Spleen (tissue), 11 donors: ENCODE measurements around the gene MED19. TPM values are rescaled to one million over a fixed set of nuclear protein-coding genes. Genes with fewer than 3 reads are reported as not detected.

Experiments used
- DNase-seq: peaks from one replicate; pipeline ENCODE4 v3.0.0-alpha.2; 2020
- H3K27ac ChIP-seq, 8 donors: fragments of 200-600 bp; sonication (generic) in 7 of 8; 1 replicate in 4 of 8; 2 replicates in 4 of 8; pipeline versions ENCODE4 v1.5.0 to v1.8.0; 2016 to 2021; ENCODE audit warnings: inconsistent platforms in 4 of 8, mild to moderate bottlenecking in 4 of 8, moderate library complexity in 1 of 8
- H3K27me3 ChIP-seq, 7 donors: fragments of 200-600 bp; sonication (generic) in 6 of 7; replicated peaks in 1 of 7; 1 replicate in 4 of 7; 2 replicates in 3 of 7; pipeline versions ENCODE4 v1.5.0 to v1.8.0; 2016 to 2021; ENCODE audit warnings: inconsistent platforms in 3 of 7, mild to moderate bottlenecking in 1 of 7
- H3K36me3 ChIP-seq, 6 donors: fragments of 200-600 bp; sonication (generic) in 5 of 6; 1 replicate in 4 of 6; 2 replicates in 2 of 6; pipeline versions ENCODE4 v1.5.0 to v1.8.0; 2016 to 2021; ENCODE audit warnings: inconsistent platforms in 2 of 6
- H3K4me1 ChIP-seq, 6 donors: fragments of 200-600 bp; sonication (generic) in 5 of 6; 1 replicate in 3 of 6; 2 replicates in 3 of 6; pipeline versions ENCODE4 v1.5.0 to v1.8.0; 2016 to 2021; ENCODE audit warnings: inconsistent platforms in 3 of 6
- H3K4me3 ChIP-seq, 8 donors: fragments of 200-600 bp; sonication (generic) in 7 of 8; 1 replicate in 4 of 8; 2 replicates in 4 of 8; pipeline versions ENCODE4 v1.5.0 to v1.8.0; 2016 to 2021; ENCODE audit warnings: inconsistent platforms in 4 of 8, mild to moderate bottlenecking in 4 of 8, moderate library complexity in 2 of 8
- H3K9me3 ChIP-seq, 8 donors: fragments of 200-600 bp; sonication (generic) in 7 of 8; 1 replicate in 4 of 8; 2 replicates in 4 of 8; pipeline versions ENCODE4 v1.5.0 to v1.8.0; 2016 to 2021; ENCODE audit warnings: inconsistent platforms in 4 of 8
- POLR2A ChIP-seq, 3 donors: fragments of 450-650 bp; IDR thresholded peaks; one replicate each; pipeline ENCODE4 v1.5.1; 2017; ENCODE audit warnings: antibody characterized with exemption in 3 of 3, mild to moderate bottlenecking in 1 of 3
- POLR2AphosphoS5 ChIP-seq, 3 donors: sonication (generic); formaldehyde crosslinking; IDR thresholded peaks; one replicate each; pipeline ENCODE4 v1.5.1; 2017; ENCODE audit warnings: antibody characterized with exemption in 3 of 3
- WGBS, 5 donors: extraction: QIAGEN DNeasy Blood & Tissue Kit in 3 of 5; methylation state at CpG; one replicate each; pipeline versions ENCODE4 v1.1.5 to v1.1.7; 2013 to 2018; 5-methylcytosine and 5-hydroxymethylcytosine counted together
- intact Hi-C: fragments of 100-400 bp; cut with DNase I; formaldehyde crosslinking; loops from one replicate; pipeline ENCODE4 v1.15.0; 2023; ENCODE audit warnings: low total_unique reads
- polyA plus RNA-seq, 3 donors: library from polyadenylated mRNA; stranded (reverse); fragments of 200-250 nt; gene quantifications; one replicate each; pipeline ENCODE4 v1.2.1, GENCODE V29; 2013
- total RNA-seq, 7 donors: library from RNA; depleted of rRNA in 3 of 7; stranded (reverse); fragments of >200 nt in 3 of 7; fragmentation: NEBNext Ultra II Directional in 4 of 7; extraction: Animal tissue kit (Norgen Biotek cat#: 25700) in 4 of 7; gene quantifications; one replicate each; pipeline versions ENCODE4 v1.1.0 to v1.2.1, GENCODE V29; 2016 to 2021
- TF ChIP-seq, protein P1 (sequence below), 11 experiments: fragments of 200-600 bp in 7 of 11; fragments of 450-650 bp in 4 of 11; sonication (generic) in 4 of 11; IDR thresholded peaks in 8 of 11; conservative IDR thresholded peaks in 3 of 11; 1 replicate in 7 of 11; 2 replicates in 4 of 11; pipeline versions ENCODE4 v1.4.0 to v1.8.0; 2016 to 2021; ENCODE audit warnings: antibody characterized with exemption in 11 of 11, inconsistent platforms in 4 of 11, mild to moderate bottlenecking in 1 of 11
- donor health status: healthy with polysubstance abuse.
- donor health status: DM: no; HTN: no; CAD: no; lungs with moderate emphysema.
- donor health status: DM: no; HTN: no; CAD: no.
- donor health status: Bipolar disorder and iron deficiency.
- donor health status: healthy.
- donor health status: DM: no; HTN: no; CAD: no.
- donor health status: DM: yes; HTN: yes; CAD: no.

The MED19 gene
- total and polyA plus RNA-seq, 10 donors: 8.3 to 14.7 (median 11.0) TPM

DNA sequence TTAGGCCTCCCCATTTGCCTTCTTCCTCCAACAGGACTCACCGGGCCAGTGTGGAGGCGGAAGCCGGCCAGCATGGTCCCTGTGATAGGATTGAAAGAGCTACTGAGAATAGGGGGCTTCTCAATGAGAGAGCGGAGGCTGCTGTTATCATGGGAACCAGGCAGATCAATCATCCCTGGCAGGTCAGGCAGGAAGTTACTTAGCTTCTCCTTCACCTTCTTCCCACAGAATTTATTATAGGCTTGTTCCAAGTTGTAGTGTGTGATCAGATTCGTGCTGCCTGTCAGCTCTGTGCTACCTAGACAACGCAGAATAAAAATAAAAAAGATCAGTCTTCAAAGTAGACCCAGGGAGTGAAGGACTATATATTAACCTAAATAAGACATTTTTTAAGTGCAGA lies 7.1 kb downstream of the MED19 start:
- no peaks in the 10 kb centered on the region for H3K27me3 ChIP-seq
- 88 to 95% (median 91%) methylated on average over 6 of the region's 6 CpGs for WGBS, 5 donors
- H3K4me1 ChIP-seq: peaks cover 0 to 21% (median 6%) of the 10 kb centered on the region in 6 donors
- H3K4me3 ChIP-seq: no peak overlapping the region
- peaks cover 0 to 83% (median 45%) of the 10 kb centered on the region in 6 donors for H3K36me3 ChIP-seq
- no peak overlapping the region for H3K27ac ChIP-seq
- no peak for DNase-seq
- TF ChIP-seq POLR2AphosphoS5 (IDR thresholded peaks at IDR 0.05) (no peak), POLR2A (IDR thresholded peaks at IDR 0.05) (no peak)
- TF ChIP-seq, protein P1, sequence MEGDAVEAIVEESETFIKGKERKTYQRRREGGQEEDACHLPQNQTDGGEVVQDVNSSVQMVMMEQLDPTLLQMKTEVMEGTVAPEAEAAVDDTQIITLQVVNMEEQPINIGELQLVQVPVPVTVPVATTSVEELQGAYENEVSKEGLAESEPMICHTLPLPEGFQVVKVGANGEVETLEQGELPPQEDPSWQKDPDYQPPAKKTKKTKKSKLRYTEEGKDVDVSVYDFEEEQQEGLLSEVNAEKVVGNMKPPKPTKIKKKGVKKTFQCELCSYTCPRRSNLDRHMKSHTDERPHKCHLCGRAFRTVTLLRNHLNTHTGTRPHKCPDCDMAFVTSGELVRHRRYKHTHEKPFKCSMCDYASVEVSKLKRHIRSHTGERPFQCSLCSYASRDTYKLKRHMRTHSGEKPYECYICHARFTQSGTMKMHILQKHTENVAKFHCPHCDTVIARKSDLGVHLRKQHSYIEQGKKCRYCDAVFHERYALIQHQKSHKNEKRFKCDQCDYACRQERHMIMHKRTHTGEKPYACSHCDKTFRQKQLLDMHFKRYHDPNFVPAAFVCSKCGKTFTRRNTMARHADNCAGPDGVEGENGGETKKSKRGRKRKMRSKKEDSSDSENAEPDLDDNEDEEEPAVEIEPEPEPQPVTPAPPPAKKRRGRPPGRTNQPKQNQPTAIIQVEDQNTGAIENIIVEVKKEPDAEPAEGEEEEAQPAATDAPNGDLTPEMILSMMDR (IDR thresholded peaks at IDR 0.05 in 8 of 11, conservative IDR thresholded peaks at IDR 0.05 in 3 of 11): no peak
- H3K9me3 ChIP-seq: no peaks in the 10 kb centered on the region
- intact Hi-C loops: no loop called here

DNA sequence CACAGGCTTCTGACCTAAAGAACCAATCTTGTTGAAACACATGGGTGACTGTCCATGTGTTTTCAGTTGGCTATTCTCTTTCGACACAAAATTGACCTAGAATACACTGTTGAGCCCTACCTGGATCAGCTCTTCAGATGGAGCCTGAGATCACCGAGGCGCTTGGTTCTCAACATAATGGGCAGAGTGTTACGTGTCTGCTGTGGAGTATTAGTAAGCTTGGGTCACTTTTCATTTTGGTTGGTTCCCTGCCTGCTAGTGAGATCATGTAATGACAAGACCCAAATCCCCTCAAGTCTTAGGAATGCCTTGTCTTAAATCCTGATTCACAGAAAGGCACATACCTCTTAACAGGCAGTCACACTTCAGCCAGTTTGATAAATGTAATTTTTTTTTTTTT lies 8.7 kb downstream of the MED19 start:
- 92 to 97% (median 95%) methylated on average over 4 of the region's 4 CpGs for WGBS, 5 donors
- no peak overlapping the region for H3K27ac ChIP-seq
- peaks cover 0 to 5% (median 0%) of the 10 kb centered on the region in 6 donors for H3K4me1 ChIP-seq
- H3K36me3 ChIP-seq: peaks cover 3 to 86% (median 61%) of the 10 kb centered on the region in 6 donors
- H3K27me3 ChIP-seq: no peaks in the 10 kb centered on the region
- no peaks in the 10 kb centered on the region for H3K9me3 ChIP-seq
- no peak overlapping the region for H3K4me3 ChIP-seq
- intact Hi-C loops: no loop called here
- TF ChIP-seq POLR2AphosphoS5 (IDR thresholded peaks at IDR 0.05): no peak
- TF ChIP-seq, protein P1 (IDR thresholded peaks at IDR 0.05 in 8 of 11, conservative IDR thresholded peaks at IDR 0.05 in 3 of 11): no peak
- TF ChIP-seq POLR2A (IDR thresholded peaks at IDR 0.05): no peak
- no peak for DNase-seq

DNA sequence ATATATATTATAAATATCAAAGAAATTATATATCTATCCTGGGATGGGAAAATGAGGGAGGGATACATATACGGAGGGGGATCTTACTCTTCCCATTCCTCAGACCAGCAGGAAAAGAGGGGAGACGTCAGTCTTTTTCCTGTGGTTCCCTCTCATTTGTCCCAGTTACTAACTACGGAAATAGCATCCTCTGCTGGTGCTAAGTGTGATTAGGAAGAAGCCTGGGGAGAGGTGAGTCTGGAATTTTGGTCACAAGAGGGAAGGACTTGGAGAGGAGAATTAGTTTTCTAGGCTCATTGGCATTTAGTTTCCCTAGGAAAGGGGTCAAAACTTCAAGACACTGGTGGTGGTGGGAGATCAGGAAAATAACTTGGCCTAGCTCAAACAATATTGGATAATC lies 11.6 kb downstream of the MED19 start:
- TF ChIP-seq POLR2AphosphoS5 (IDR thresholded peaks at IDR 0.05) (no peak), POLR2A (IDR thresholded peaks at IDR 0.05) (no peak)
- TF ChIP-seq, protein P1 (IDR thresholded peaks at IDR 0.05 in 8 of 11, conservative IDR thresholded peaks at IDR 0.05 in 3 of 11): no peak
- no peak overlapping the region for H3K4me3 ChIP-seq
- H3K27ac ChIP-seq: no peak overlapping the region
- no peaks in the 10 kb centered on the region for H3K4me1 ChIP-seq
- no peak for DNase-seq
- 68 to 83% (median 73%) methylated on average over 3 of the region's 3 CpGs for WGBS, 5 donors
- intact Hi-C loops: no loop called here
- peaks cover 9 to 100% (median 89%) of the 10 kb centered on the region in 6 donors for H3K36me3 ChIP-seq
- no peaks in the 10 kb centered on the region for H3K27me3 ChIP-seq
- no peaks in the 10 kb centered on the region for H3K9me3 ChIP-seq

DNA sequence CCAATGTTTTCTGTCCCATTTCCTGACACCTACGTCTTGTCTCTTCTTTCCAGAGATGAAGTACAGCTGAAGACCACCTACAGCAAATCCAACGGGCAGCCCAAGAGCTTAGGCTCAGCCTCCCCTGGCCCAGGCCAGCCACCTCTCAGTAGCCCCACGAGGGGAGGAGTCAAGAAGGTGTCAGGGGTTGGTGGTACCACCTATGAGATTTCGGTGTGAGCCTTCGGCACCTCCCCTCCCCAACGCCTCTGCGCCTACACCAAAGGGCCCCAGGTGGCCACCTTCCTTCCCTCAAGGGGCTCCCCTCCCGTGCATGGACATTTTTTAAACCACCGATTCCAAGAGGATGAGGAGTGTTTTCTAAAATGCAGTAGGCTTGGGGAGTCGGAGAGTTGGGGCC lies 12.2 kb downstream of the MED19 start:
- Histone ChIP-seq H3K36me3 (peaks cover 12 to 100% (median 91%) of the 10 kb centered on the region in 6 donors), H3K27ac (no peak overlapping the region), H3K27me3 (no peaks in the 10 kb centered on the region), H3K9me3 (no peaks in the 10 kb centered on the region), H3K4me1 (no peaks in the 10 kb centered on the region), H3K4me3 (no peak overlapping the region)
- DNase-seq: no peak
- TF ChIP-seq POLR2A (IDR thresholded peaks at IDR 0.05) (no peak), POLR2AphosphoS5 (IDR thresholded peaks at IDR 0.05) (peak in 1 of 3 donors; percentile 30)
- TF ChIP-seq, protein P1 (IDR thresholded peaks at IDR 0.05 in 8 of 11, conservative IDR thresholded peaks at IDR 0.05 in 3 of 11): no peak
- intact Hi-C loops: no loop called here
- 89 to 97% (median 94%) methylated on average over 10 of the region's 10 CpGs for WGBS, 5 donors
